Breast epithelium (tissue), 3 donors: ENCODE measurements around the gene SMARCD3.

Experiments
- CTCF ChIP-seq, 3 donors: fragments of 450-650 bp; IDR thresholded peaks; one replicate each; pipeline ENCODE4 v1.5.1; 2016 to 2017; ENCODE audit warnings: antibody characterized with exemption in 3 of 3, mild to moderate bottlenecking in 3 of 3, moderate library complexity in 3 of 3
- POLR2A ChIP-seq: fragments of 450-650 bp; IDR thresholded peaks from one replicate; pipeline ENCODE4 v1.6.1; 2016; ENCODE audit warnings: antibody characterized with exemption, mild to moderate bottlenecking, moderate library complexity
- POLR2AphosphoS5 ChIP-seq, 3 donors: sonication (generic); formaldehyde crosslinking; IDR thresholded peaks; one replicate each; pipeline ENCODE4 v1.6.1; 2017; ENCODE audit warnings: antibody characterized with exemption in 3 of 3

- no peak for TF ChIP-seq POLR2A
- no peak for TF ChIP-seq CTCF (IDR thresholded peaks at IDR 0.05)
- TF ChIP-seq POLR2AphosphoS5 (IDR thresholded peaks at IDR 0.05): no peak
Observed at GRCh38 chr7:151269511-151269910, 21.0 kb upstream of the SMARCD3 start.
